ENCODE results near the gene COA1.
"Not testable (repeated sequence)": the region's sequence is repeated elsewhere in the genome, so short reads cannot be mapped to it uniquely, and the experiment has no call there.

The COA1 gene

GRCh38 chr7:43729214-43729923 is at the start of gene COA1:
TSS of gene COA1 (minus strand) at chr7:43729523. CDS start at chr7:43648614, 80,909 bp downstream.
- DNase-seq = peak; percentile 89

DNA sequence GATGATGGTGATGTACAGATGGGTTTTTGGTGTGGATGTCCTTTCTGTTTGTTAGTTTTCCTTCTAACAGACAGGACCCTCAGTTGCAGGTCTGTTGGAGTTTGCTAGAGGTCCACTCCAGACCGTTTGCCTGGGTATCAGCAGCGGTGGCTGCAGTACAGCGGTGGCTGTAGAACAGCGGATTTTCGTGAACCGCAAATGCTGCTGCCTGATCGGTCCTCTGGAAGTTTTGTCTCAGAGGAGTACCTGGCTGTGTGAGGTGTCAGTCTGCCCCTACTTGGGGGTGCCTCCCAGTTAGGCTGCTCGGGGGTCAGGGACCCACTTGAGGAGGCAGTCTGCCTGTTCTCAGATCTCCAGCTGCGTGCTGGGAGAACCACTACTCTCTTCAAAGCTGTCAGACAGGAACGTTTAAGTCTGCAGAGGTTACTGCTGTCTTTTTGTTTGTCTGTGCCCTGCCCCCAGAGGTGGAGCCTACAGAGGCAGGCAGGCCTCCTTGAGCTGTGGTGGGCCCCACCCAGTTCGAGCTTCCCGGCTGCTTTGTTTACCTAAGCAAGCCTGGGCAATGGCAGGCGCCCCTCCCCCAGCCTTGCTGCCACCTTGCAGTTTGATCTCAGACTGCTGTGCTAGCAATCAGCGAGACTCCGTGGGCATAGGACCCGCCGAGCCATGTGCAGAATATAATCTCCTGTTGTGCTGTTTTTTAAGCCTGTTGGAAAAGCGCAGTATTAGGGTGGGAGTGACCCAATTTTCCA is 49.1 kb upstream of the COA1 start:
- DNase-seq = not testable (repeated sequence)

DNA sequence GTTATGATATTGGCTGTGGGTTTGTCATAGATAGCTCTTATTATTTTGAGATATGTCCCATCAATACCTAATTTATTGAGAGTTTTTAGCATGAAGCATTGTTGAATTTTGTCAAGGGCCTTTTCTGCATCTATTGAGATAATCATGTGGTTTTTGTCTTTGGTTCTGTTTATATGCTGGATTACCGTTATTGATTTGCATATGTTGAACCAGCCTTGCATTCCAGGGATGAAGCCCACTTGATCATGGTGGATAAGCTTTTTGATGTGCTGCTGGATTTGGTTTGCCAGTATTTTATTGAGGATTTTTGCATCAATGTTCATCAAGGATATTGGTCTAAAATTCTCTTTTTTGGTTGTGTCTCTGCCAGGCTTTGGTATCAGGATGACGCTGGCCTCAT is 45.9 kb upstream of the COA1 start:
- not testable (repeated sequence) for DNase-seq

DNA sequence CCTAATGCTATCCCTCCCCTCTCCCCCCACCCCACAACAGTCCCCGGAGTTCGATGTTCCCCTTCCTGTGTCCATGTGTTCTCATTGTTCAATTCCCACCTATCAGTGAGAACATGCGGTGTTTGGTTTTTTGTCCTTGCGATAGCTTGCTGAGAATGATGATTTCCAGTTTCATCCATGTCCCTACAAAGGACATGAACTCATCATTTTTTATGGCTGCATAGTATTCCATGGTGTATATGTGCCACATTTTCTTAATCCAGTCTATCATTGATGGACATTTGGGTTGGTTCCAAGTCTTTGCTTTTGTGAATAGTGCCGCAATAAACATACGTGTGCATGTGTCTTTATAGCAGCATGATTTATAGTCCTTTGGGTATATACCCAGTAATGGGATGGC is 43.9 kb upstream of the COA1 start:
- DNase-seq = not testable (repeated sequence)

DNA sequence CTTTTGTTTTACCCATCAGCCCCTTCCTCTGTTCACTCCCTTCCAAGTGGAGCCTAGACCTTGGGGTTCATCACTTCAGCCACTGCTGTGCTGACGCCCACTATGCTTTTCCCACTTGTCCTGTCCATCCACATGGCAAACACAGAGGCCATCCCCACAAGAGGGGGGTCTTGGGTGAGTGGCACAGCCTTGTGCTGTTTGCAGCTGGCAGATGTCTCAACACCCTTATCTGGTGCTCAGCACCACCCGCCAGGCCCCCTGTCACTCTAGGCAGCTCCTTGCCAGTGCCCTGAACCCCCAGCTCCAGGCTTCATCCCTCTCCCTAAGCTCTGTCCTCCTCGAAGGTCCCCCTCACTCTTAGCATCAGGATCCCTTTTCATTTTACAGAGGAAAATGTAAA is 42.2 kb upstream of the COA1 start:
- no peak for DNase-seq

- DNase-seq = no peak
Observed at GRCh38 chr7:43771128-43771527, 41.8 kb upstream of the COA1 start.

- DNase-seq = no peak
Observed at GRCh38 chr7:43769791-43770465, 40.6 kb upstream of the COA1 start.

- no peak for DNase-seq
Observed at GRCh38 chr7:43769281-43769680, 40.0 kb upstream of the COA1 start.

GRCh38 chr7:43768887-43769272 is 39.6 kb upstream of the COA1 start:
- no peak for DNase-seq

DNA sequence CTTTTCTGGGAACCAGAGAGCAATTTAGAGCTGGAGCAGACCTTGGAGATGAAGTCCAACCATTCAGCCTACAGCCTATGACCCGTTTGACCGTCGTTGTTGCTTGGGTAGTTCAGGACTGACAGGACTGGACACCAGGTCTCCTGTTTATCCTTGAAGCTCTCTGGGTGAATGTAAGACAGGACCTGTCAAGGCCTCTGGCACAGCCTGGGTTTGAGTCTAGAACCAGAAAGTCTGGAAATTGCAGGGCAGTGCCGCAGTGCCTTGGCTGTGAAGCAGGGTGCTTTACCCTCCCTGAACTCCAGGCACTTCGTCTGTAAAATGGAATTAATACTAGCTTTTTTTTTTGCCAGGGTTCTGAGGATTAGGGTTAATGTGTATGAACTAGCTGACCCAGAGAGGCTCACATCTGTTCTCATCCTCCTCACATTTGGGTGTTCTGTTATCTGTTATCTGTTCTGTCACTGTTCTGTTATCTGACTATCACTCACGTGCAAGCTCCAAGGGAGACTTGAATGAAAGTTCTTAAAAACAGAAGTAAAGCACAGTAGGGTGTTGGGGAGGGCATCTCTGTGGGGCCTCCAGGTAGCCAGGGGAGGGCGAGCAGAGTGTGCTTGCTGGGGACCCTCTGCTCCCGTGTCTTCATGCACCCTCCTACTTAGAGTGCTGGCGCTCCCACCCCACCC is 39.0 kb upstream of the COA1 start:
- no peak for DNase-seq

GRCh38 chr7:43767311-43767710 is 38.0 kb upstream of the COA1 start:
- DNase-seq = no peak

- no peak for DNase-seq
Observed at GRCh38 chr7:43766564-43766963, 37.2 kb upstream of the COA1 start.

DNA sequence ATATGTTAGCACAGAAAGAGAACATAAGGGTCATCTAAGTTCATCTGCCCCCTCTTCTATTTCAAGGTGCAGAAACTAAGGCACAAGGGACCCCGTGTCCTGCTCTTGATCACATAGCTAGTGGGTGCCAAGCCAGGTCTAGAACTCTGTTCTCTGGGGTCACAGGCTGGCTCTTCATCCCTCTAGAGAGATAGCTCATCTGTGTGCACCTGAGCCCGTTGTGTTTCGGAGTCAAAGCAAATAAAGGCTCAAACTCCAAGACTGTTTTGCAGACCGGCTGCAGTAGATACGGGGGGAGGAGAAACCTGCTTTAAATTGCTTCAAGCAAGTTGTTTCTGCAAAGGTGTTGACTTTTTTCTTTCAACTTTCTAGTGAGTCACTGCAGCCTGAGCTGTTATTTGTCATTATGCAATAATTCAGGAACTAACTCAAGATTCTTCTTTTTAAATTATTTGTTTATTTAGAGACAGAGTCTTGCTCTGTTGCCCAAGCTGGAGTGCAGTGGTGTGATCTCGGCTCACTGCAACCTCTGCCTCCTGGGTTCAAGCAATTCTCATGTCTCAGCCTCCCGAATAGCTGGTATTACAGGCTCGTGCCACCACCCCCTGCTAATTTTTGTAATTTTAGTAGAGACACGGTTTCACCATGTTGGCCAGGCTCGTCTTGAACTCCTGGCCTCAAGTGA is 35.6 kb upstream of the COA1 start:
- DNase-seq = no peak

- DNase-seq = peak; percentile 5
Observed at GRCh38 chr7:43764039-43764761, 34.9 kb upstream of the COA1 start.

- DNase-seq = no peak
Observed at GRCh38 chr7:43763183-43763582, 33.9 kb upstream of the COA1 start.

DNA sequence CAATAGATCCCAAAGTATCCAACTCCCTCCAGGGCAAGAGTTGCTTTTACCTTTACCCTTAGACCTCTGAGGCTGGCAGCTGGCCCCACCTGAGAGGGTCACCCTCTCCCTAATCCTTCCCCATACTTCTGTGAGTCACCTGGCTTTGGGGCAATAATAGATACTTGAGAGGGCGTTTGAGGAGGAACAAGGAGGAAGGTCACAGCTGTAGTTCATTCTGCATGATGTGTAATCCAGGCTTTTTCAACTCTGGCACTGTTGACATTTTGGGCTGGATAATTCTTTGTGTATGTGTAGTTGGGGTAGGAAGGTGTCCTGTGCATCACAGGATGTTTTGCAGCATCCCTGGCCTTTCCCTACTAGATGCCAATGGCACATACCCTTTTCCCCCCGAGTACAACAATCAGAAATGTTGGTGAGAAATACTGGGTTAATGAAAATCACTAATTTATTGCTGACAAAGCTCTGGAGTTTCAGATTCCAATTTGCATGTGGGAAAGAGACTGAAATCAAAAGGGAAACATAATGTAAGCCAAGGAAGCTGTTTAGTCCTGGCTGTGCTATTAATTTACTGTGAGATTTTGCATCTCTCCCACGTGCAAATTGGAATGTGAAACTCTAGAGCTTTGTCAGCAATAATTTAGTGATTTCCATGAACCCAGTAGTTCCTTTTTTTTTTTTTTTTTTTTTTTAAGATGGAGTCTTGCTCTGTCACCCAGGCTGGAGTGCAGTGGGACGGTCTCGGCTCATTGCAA is 32.8 kb upstream of the COA1 start:
- no peak for DNase-seq

- no peak for DNase-seq
Observed at GRCh38 chr7:43761382-43761781, 32.1 kb upstream of the COA1 start.

GRCh38 chr7:43760861-43761260 is 31.5 kb upstream of the COA1 start:
- DNase-seq = no peak

DNA sequence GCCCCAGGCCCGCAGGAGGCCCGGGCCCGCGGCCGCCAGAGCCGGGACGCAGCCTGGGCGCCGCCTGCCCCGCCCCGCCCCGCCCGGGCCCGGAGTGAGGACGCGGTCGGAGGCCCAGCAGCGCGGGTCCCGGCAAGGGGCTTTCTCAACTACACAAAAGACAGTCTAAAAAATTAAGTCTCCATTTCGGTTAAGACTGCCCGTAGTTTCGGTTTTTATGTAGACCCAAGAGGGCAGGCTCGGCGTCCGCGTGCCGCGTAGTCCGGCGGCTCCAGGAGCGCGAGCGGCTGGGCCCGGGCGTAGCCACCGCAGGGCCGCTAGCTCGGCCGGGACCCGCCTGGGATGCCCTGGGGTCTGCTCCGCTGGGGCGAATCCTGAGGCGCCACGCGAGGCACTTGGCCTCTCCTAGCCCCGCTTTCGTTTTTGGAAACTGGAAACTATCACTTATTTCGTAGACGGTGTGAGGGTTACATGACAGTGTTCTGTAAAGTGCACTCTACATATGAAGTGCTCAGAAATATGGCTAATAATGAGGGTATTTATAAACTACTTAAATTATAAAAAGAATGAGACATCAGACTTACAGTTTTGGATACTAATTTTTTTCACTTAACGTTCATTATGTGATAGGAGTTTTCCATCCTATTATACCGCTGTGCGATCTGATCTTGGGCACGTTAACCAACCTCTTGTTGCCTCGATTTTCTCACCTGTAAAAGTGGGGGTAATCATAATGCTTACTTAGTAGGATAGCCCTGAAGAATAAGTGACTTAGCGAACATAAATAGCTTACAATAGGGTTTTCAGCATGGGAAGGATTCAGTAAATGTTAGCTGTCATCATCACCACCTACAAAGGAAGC is 29.7 kb upstream of the COA1 start:
- DNase-seq = peak; percentile 20
